SKM-1 (cell line): Measurements from ENCODE around the gene KANSL2.
"Not testable (repeated sequence)": the region's sequence is repeated elsewhere in the genome, so short reads cannot be mapped to it uniquely, and the experiment has no call there.

Experiments used
- DNase-seq: peaks from one replicate; lab custom pipeline; 2025; ENCODE audit not compliant: unreplicated experiment; lab: John Stamatoyannopoulos, UW

The KANSL2 gene

GRCh38 chr12:48686037-48686595 lies 4.1 kb upstream of the KANSL2 start:
- DNase-seq = no peak

- no peak for DNase-seq
Observed at GRCh38 chr12:48683534-48683933, 1.5 kb upstream of the KANSL2 start.

- no peak for DNase-seq
Observed at GRCh38 chr12:48682927-48683326, 889 bp upstream of the KANSL2 start.

GRCh38 chr12:48682533-48682905 lies 481 bp upstream of the KANSL2 start:
- not testable (repeated sequence) for DNase-seq

- no peak for DNase-seq
Observed at GRCh38 chr12:48681399-48681709, 684 bp downstream of the KANSL2 start.

- no peak for DNase-seq
Observed at GRCh38 chr12:48680861-48681260, 1.2 kb downstream of the KANSL2 start.

GRCh38 chr12:48678551-48679185 lies 3.4 kb downstream of the KANSL2 start:
- DNase-seq = no peak

- no peak for DNase-seq
Observed at GRCh38 chr12:48671231-48671856, 10.7 kb downstream of the KANSL2 start.

- DNase-seq = no peak
Observed at GRCh38 chr12:48668996-48669395, 13.0 kb downstream of the KANSL2 start.

GRCh38 chr12:48659863-48660262 lies 22.2 kb downstream of the KANSL2 start:
- DNase-seq = no peak

GRCh38 chr12:48651681-48652080 lies 30.4 kb downstream of the KANSL2 start:
- no peak for DNase-seq

GRCh38 chr12:48645354-48645753 lies 36.7 kb downstream of the KANSL2 start:
- not testable (repeated sequence) for DNase-seq

GRCh38 chr12:48643011-48643410 lies 39.0 kb downstream of the KANSL2 start:
- no peak for DNase-seq

GRCh38 chr12:48641752-48642555 lies 40.1 kb downstream of the KANSL2 start:
- DNase-seq = not testable (repeated sequence)

- DNase-seq = no peak
Observed at GRCh38 chr12:48640854-48641253, 41.2 kb downstream of the KANSL2 start.

GRCh38 chr12:48640428-48640827 lies 41.6 kb downstream of the KANSL2 start:
- DNase-seq = no peak

- no peak for DNase-seq
Observed at GRCh38 chr12:48631071-48631470, 51.0 kb downstream of the KANSL2 start.

- no peak for DNase-seq
Observed at GRCh38 chr12:48630346-48630745, 51.7 kb downstream of the KANSL2 start.

GRCh38 chr12:48629541-48629940 lies 52.5 kb downstream of the KANSL2 start:
- no peak for DNase-seq

- DNase-seq = no peak
Observed at GRCh38 chr12:48627556-48627955, 54.5 kb downstream of the KANSL2 start.

GRCh38 chr12:48622997-48623396 lies 59.0 kb downstream of the KANSL2 start:
- not testable (repeated sequence) for DNase-seq

- peak; percentile 23 for DNase-seq
Observed at GRCh38 chr12:48618541-48618940, 63.5 kb downstream of the KANSL2 start.
